Measurements from ENCODE around the gene PORCN. TPM values are rescaled to one million over a fixed set of nuclear protein-coding genes. Genes with fewer than 3 reads are reported as not detected.

PORCN gene
- total RNA-seq, 4 donors from 2014 or later, result 15.0 to 21.5 (median 18.9) TPM

GRCh38 chrX:48472225-48472624 is 36.6 kb upstream of the PORCN start:
- no peak for DNase-seq (ENCODE audit: extremely low spot score)
- Histone ChIP-seq H3K4me3 (no peak overlapping the region), H3K36me3 (no peaks in the 10 kb centered on the region), H3K27ac (replicated peaks in 1 of 4) (no peak overlapping the region), H3K4me1 (peaks cover 5 to 35% (median 26%) of the 10 kb centered on the region in 4 donors), H3K9me3 (no peaks in the 10 kb centered on the region), H3K27me3 (peaks cover 0 to 8% (median 0%) of the 10 kb centered on the region in 4 donors)
- TF ChIP-seq POLR2AphosphoS5 (IDR thresholded peaks at IDR 0.05), result no peak
- 83% methylated on average over 9 of the region's 9 CpGs for WGBS
- intact Hi-C loops (cut with DNase I), result no loop called here

GRCh38 chrX:48472851-48473703 is 35.7 kb upstream of the PORCN start:
- H3K9me3 ChIP-seq, result no peaks in the 10 kb centered on the region
- no peak for TF ChIP-seq POLR2A (IDR thresholded peaks at IDR 0.05; ENCODE audit: low read depth)
- H3K27ac ChIP-seq (replicated peaks in 1 of 4), result no peak overlapping the region
- intact Hi-C loops (cut with DNase I), result no loop called here
- H3K4me3 ChIP-seq, result no peak overlapping the region
- DNase-seq (ENCODE audit: extremely low spot score), result no peak
- no peaks in the 10 kb centered on the region for H3K36me3 ChIP-seq
- peaks cover 5 to 31% (median 23%) of the 10 kb centered on the region in 4 donors for H3K4me1 ChIP-seq
- 69% methylated on average over 12 of the region's 12 CpGs for WGBS
- H3K27me3 ChIP-seq, result peaks cover 0 to 8% (median 0%) of the 10 kb centered on the region in 4 donors

- no peak overlapping the region for H3K27ac ChIP-seq (replicated peaks in 1 of 4)
- intact Hi-C loops (cut with DNase I), result no loop called here
Measured at GRCh38 chrX:48473704-48473990, 35.1 kb upstream of the PORCN start.

GRCh38 chrX:48474127-48474526 is 34.7 kb upstream of the PORCN start:
- WGBS, result 62% methylated on average over 10 of the region's 10 CpGs
- no peaks in the 10 kb centered on the region for H3K9me3 ChIP-seq

More at GRCh38 chrX:48473704-48473990, 35.1 kb upstream of the PORCN start:
- TF ChIP-seq POLR2AphosphoS5 (IDR thresholded peaks at IDR 0.05), result no peak
- TF ChIP-seq POLR2A (IDR thresholded peaks at IDR 0.05; ENCODE audit: low read depth), result no peak
- TF ChIP-seq CTCF (IDR thresholded peaks at IDR 0.05), result no peak
- no peak for TF ChIP-seq EP300 (IDR thresholded peaks at IDR 0.05)
- Histone ChIP-seq H3K27me3 (peaks cover 0 to 4% (median 0%) of the 10 kb centered on the region in 4 donors), H3K9me3 (no peaks in the 10 kb centered on the region), H3K4me3 (no peak overlapping the region), H3K36me3 (peaks cover 0 to 5% (median 3%) of the 10 kb centered on the region in 4 donors), H3K4me1 (peaks cover 5 to 25% (median 17%) of the 10 kb centered on the region in 4 donors)
- WGBS, result 77% methylated on average over 8 of the region's 9 CpGs
- DNase-seq (ENCODE audit: extremely low spot score), result no peak

GRCh38 chrX:48474581-48474980 is 34.2 kb upstream of the PORCN start:
- peaks cover 5 to 19% (median 13%) of the 10 kb centered on the region in 4 donors for H3K4me1 ChIP-seq
- H3K9me3 ChIP-seq, result no peaks in the 10 kb centered on the region
- no peak overlapping the region for H3K27ac ChIP-seq (replicated peaks in 1 of 4)
- peaks cover 0 to 8% (median 5%) of the 10 kb centered on the region in 4 donors for H3K36me3 ChIP-seq
- no peaks in the 10 kb centered on the region for H3K27me3 ChIP-seq
- intact Hi-C loops (cut with DNase I), result no loop called here
- H3K4me3 ChIP-seq, result no peak overlapping the region
- DNase-seq (ENCODE audit: extremely low spot score), result no peak
- TF ChIP-seq POLR2A (IDR thresholded peaks at IDR 0.05; ENCODE audit: low read depth) (no peak), CTCF (IDR thresholded peaks at IDR 0.05) (no peak), POLR2AphosphoS5 (IDR thresholded peaks at IDR 0.05) (no peak), EP300 (IDR thresholded peaks at IDR 0.05) (no peak)
- WGBS, result 84% methylated on average over 6 of the region's 6 CpGs

More at GRCh38 chrX:48474127-48474526, 34.7 kb upstream of the PORCN start:
- intact Hi-C loops (cut with DNase I), result no loop called here
- DNase-seq (ENCODE audit: extremely low spot score), result no peak
- TF ChIP-seq EP300 (IDR thresholded peaks at IDR 0.05) (no peak), POLR2A (IDR thresholded peaks at IDR 0.05; ENCODE audit: low read depth) (no peak)
- H3K27ac ChIP-seq (replicated peaks in 1 of 4), result no peak overlapping the region
- H3K4me3 ChIP-seq, result no peak overlapping the region
- peaks cover 0 to 8% (median 5%) of the 10 kb centered on the region in 4 donors for H3K36me3 ChIP-seq
- peaks cover 5 to 21% (median 13%) of the 10 kb centered on the region in 4 donors for H3K4me1 ChIP-seq
- H3K27me3 ChIP-seq, result no peaks in the 10 kb centered on the region

- peak overlapping the region; percentile 66 to 82 (median 69) for H3K4me3 ChIP-seq
- no peak for DNase-seq (ENCODE audit: extremely low spot score)
- intact Hi-C loops (cut with DNase I), result no loop called here
- TF ChIP-seq POLR2A (IDR thresholded peaks at IDR 0.05; ENCODE audit: low read depth), result no peak
- TF ChIP-seq POLR2AphosphoS5 (IDR thresholded peaks at IDR 0.05), result no peak
- no peak for TF ChIP-seq CTCF (IDR thresholded peaks at IDR 0.05)
- no peak for TF ChIP-seq EP300 (IDR thresholded peaks at IDR 0.05)
- H3K27me3 ChIP-seq, result no peaks in the 10 kb centered on the region
- peak overlapping the region; percentile 80 to 86 (median 86) for H3K27ac ChIP-seq (replicated peaks in 1 of 4)
- 28% methylated on average over 5 of the region's 5 CpGs for WGBS
- peaks cover 5 to 19% (median 13%) of the 10 kb centered on the region in 4 donors for H3K4me1 ChIP-seq
- peaks cover 0 to 8% (median 5%) of the 10 kb centered on the region in 4 donors for H3K36me3 ChIP-seq
- H3K9me3 ChIP-seq, result no peaks in the 10 kb centered on the region
Measured at GRCh38 chrX:48475296-48475695, 33.5 kb upstream of the PORCN start.
